GM18858 (cell line): ENCODE data around the gene BST2.
A peak's percentile ranks its signal among the peaks of the same experiment; 100 is the strongest.

ENCODE experiments used
- ATAC-seq: cut with Tn5 transposase; IDR thresholded peaks from one replicate; pipeline ENCODE4 v1.9.1; 2021; ENCODE audit not compliant: unreplicated experiment

BST2 gene

GRCh38 chr19:17405250-17406045, at the start of gene BST2:
Gene BST2, minus strand, starts transcription at chr19:17405630. Its CDS starts 55 bp downstream, at chr19:17405575.
- peak; percentile 51 for ATAC-seq

- no peak for ATAC-seq
Measured at GRCh38 chr19:17454576-17455071, 49.2 kb upstream of the BST2 start.

GRCh38 chr19:17451820-17452219, 46.4 kb upstream of the BST2 start:
- no peak for ATAC-seq

GRCh38 chr19:17450264-17451075, 45.0 kb upstream of the BST2 start:
- ATAC-seq = no peak

- no peak for ATAC-seq
Measured at GRCh38 chr19:17448131-17448967, 42.9 kb upstream of the BST2 start, which contains the start of gene TMEM221. Gene TMEM221, minus strand, starts transcription at chr19:17448668. Its CDS starts 206 bp downstream, at chr19:17448462.

- ATAC-seq = no peak
Measured at GRCh38 chr19:17447704-17448130, 42.3 kb upstream of the BST2 start.

- no peak for ATAC-seq
Measured at GRCh38 chr19:17445526-17446165, 40.2 kb upstream of the BST2 start.

GRCh38 chr19:17441241-17442021, 36.0 kb upstream of the BST2 start:
- ATAC-seq = no peak

- no peak for ATAC-seq
Measured at GRCh38 chr19:17436874-17437267, 31.4 kb upstream of the BST2 start.

GRCh38 chr19:17436094-17436873, 30.9 kb upstream of the BST2 start:
- ATAC-seq = no peak

GRCh38 chr19:17435218-17435617, 29.8 kb upstream of the BST2 start:
- no peak for ATAC-seq

GRCh38 chr19:17431417-17431816, 26.0 kb upstream of the BST2 start:
- ATAC-seq = no peak

GRCh38 chr19:17429641-17430113, 24.2 kb upstream of the BST2 start:
- no peak for ATAC-seq

- no peak for ATAC-seq
Measured at GRCh38 chr19:17424743-17425365, 19.4 kb upstream of the BST2 start.

GRCh38 chr19:17423429-17424208, 18.2 kb upstream of the BST2 start:
- ATAC-seq = no peak

- ATAC-seq = no peak
Measured at GRCh38 chr19:17421942-17422341, 16.5 kb upstream of the BST2 start.

- ATAC-seq = no peak
Measured at GRCh38 chr19:17420475-17420924, 15.1 kb upstream of the BST2 start.
